Panc1 (cell line): ENCODE results near the gene NSUN2. TPM values are rescaled to one million over a fixed set of nuclear protein-coding genes. Genes with fewer than 3 reads are reported as not detected.

Experiments used
- ATAC-seq: fragments of 200-7000 bp; cut with Tn5 transposase; 2 replicates; pipeline ENCODE4 v1.9.1; 2020; ENCODE audit warnings: mild to moderate bottlenecking, moderate library complexity
- BruUV-seq: library from RNA; stranded (reverse); fragments of 400-500 nt; replicated peaks from 2 replicates; lab custom pipeline; 2021; lab: Mats Ljungman, UMichigan
- CTCF ChIA-PET: fragments of 300-600 bp; sonication (Branson Sonifier 250); formaldehyde crosslinking; loops from one replicate; lab custom pipeline; 2022; ENCODE audit warnings: antibody characterized with exemption; lab: Charles Lee
- POLR2A ChIA-PET: fragments of 300-600 bp; sonication (Branson Sonifier 250); formaldehyde crosslinking; loops from one replicate; lab custom pipeline; 2022; ENCODE audit warnings: antibody characterized with exemption; lab: Charles Lee
- DNase-seq: peaks from one replicate; pipeline ENCODE4 v3.0.0-alpha.2; 2010; ENCODE audit warnings: low read depth, low spot score
- H3K27ac ChIP-seq: 2 replicates; pipeline ENCODE4 v1.5.1; 2011; ENCODE audit warnings: mild to moderate bottlenecking, low read length, inconsistent platforms
- H3K27me3 ChIP-seq: fragments of 200-500 bp; sonication (Bioruptor generic); 2 replicates; pipeline ENCODE4 v1.6.0; 2014; ENCODE audit warnings: low read length, inconsistent platforms; ENCODE audit not compliant: control insufficient read depth, insufficient read depth
- H3K36me3 ChIP-seq: fragments of 200-500 bp; sonication (Bioruptor generic); 2 replicates; pipeline ENCODE4 v1.5.1; 2014; ENCODE audit warnings: inconsistent platforms, mild to moderate bottlenecking, low read length, moderate library complexity; ENCODE audit not compliant: control insufficient read depth, insufficient read depth
- H3K4me1 ChIP-seq: 2 replicates; pipeline ENCODE4 v1.5.1; 2011; ENCODE audit warnings: inconsistent platforms, mild to moderate bottlenecking, low read length, moderate library complexity; ENCODE audit not compliant: control insufficient read depth, insufficient read depth
- H3K4me3 ChIP-seq, 2 experiments: 2 replicates each; pipeline ENCODE4 v1.5.1; 2011 to 2012; ENCODE audit warnings: low read depth in 2 of 2, low read length in 2 of 2, mild to moderate bottlenecking in 2 of 2, inconsistent platforms in 1 of 2, moderate library complexity in 1 of 2
- H3K9me3 ChIP-seq: fragments of 200-500 bp; sonication (Bioruptor generic); 2 replicates; pipeline ENCODE4 v1.5.1; 2014; ENCODE audit warnings: low read depth, mild to moderate bottlenecking, inconsistent platforms, low read length, moderate library complexity; ENCODE audit not compliant: control insufficient read depth, insufficient read depth
- CTCF ChIP-seq: fragments of 450-650 bp; IDR thresholded peaks from 2 replicates; pipeline ENCODE4 v1.5.1; 2017; ENCODE audit warnings: mild to moderate bottlenecking
- POLR2AphosphoS5 ChIP-seq: IDR thresholded peaks from 2 replicates; pipeline ENCODE4 v1.6.1; 2012; ENCODE audit warnings: mild to moderate bottlenecking, low read depth, low read length, moderate library complexity
- REST ChIP-seq, 2 experiments: IDR thresholded peaks; 2 replicates each; pipeline ENCODE4 v1.6.1; 2011 to 2012; ENCODE audit warnings: low read depth in 2 of 2, control low read depth in 1 of 2, low read length in 1 of 2, mild to moderate bottlenecking in 1 of 2, moderate library complexity in 1 of 2; ENCODE audit not compliant: insufficient read depth in 1 of 2
- SIN3A ChIP-seq: IDR thresholded peaks from 2 replicates; pipeline ENCODE4 v1.6.1; 2012; ENCODE audit warnings: low read depth, mild to moderate bottlenecking, low read length, moderate library complexity, borderline replicate concordance; ENCODE audit not compliant: insufficient read depth
- TCF7L2 ChIP-seq: IDR thresholded peaks from 2 replicates; pipeline ENCODE4 v1.6.1; 2011; ENCODE audit warnings: mild to moderate bottlenecking, low read depth, low read length, inconsistent platforms
- in situ Hi-C: cut with HindIII; loops from 2 replicates; pipeline ENCODE4 v1.10.0; 2016; ENCODE audit warnings: low sequenced_read_pairs, low pct_unique_long_range_greater_than_20kb
- intact Hi-C: fragments of 100-400 bp; cut with micrococcal nuclease; formaldehyde crosslinking; loops from one replicate; pipeline ENCODE4 v1.10.0; 2022; ENCODE audit not compliant: unreplicated experiment
- total RNA-seq: library from RNA; stranded (reverse); gene quantifications from one replicate; pipeline ENCODE4 v1.2.1, GENCODE V29; 2021; ENCODE audit not compliant: unreplicated experiment

NSUN2 gene
- total RNA-seq, 1 experiment from 2014 or later, result 125 TPM

GRCh38 chr5:6606884-6607558 lies 25.8 kb downstream of the NSUN2 start:
- DNase-seq (no peak), ATAC-seq (no peak)
- TSS peak; percentile 20 for BruUV-seq
- TF ChIP-seq TCF7L2 (no peak), REST (IDR thresholded peaks at IDR 0.05; ENCODE audit: insufficient read depth in 1 of 2, low read depth in 2 of 2, low read length in 1 of 2) (no peak), SIN3A (no peak), CTCF (no peak), POLR2AphosphoS5 (no peak)
- POLR2A ChIA-PET, result interaction anchor here (0.6 kb wide), 1 partner anchor 230 kb away, joined by 3 read pairs; no protein-coding TSS in a partner anchor
- Histone ChIP-seq H3K27me3 (no peaks in the 10 kb centered on the region), H3K36me3 (peaks cover 71% of the 10 kb centered on the region), H3K9me3 (no peaks in the 10 kb centered on the region), H3K4me3 (no peak overlapping the region), H3K4me1 (no peaks in the 10 kb centered on the region), H3K27ac (no peak overlapping the region)
- CTCF ChIA-PET, result no interaction called here
- intact Hi-C loops (no loop called here), in situ Hi-C loops (no loop called here)

GRCh38 chr5:6604946-6605345 lies 27.9 kb downstream of the NSUN2 start:
- in situ Hi-C loops (no loop called here), intact Hi-C loops (no loop called here)
- no peak for DNase-seq
- Histone ChIP-seq H3K27ac (no peak overlapping the region), H3K27me3 (no peaks in the 10 kb centered on the region), H3K9me3 (no peaks in the 10 kb centered on the region), H3K4me3 (no peak overlapping the region), H3K4me1 (no peaks in the 10 kb centered on the region), H3K36me3 (peaks cover 73% of the 10 kb centered on the region)
- TF ChIP-seq SIN3A (no peak), CTCF (no peak), TCF7L2 (no peak), POLR2AphosphoS5 (no peak), REST (IDR thresholded peaks at IDR 0.05; ENCODE audit: insufficient read depth in 1 of 2, low read depth in 2 of 2, low read length in 1 of 2) (no peak)
- ATAC-seq, result no peak
- ChIA-PET POLR2A (interaction anchor here (0.7 kb wide), 1 partner anchor 140 kb away, joined by 6 read pairs; no protein-coding TSS in a partner anchor), CTCF (no interaction called here)
- no TSS peak for BruUV-seq
